ENCODE measurements around the gene ACE. TPM values are rescaled to one million over a fixed set of nuclear protein-coding genes. Genes with fewer than 3 reads are reported as not detected.

ACE gene
- total RNA-seq, 4 donors from 2014 or later = 1.7 to 6.3 (median 4.8) TPM

DNA sequence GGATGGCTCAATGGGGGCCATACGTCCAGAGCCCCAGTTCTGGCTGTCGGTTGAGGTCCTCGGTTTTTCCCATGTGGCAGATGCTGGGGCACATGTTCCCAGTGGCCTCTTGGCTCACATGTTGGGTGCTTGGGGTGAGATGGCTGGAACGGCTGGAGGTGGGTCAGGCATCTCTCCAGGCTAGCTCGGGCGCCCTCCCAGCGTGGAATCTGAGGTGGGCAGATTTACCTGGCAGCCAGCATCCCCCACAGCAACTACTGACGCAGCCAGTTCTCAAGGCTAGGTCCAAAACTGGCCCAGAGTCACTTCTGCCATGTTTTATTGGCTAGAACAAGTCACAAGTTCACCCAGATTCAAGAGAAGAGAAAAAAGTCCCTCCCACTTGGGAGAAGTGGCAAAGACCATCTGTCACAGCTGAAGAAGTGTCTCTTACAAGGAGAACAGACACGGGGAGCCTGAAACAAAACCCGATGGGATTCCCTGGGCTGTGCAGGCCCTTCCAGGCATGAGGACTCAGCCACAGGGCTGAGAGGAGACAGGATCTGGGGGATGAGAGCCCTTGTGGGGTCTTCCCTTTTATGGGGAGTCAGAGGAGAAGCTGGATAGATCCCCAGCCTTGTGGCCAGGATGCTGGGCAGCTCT lies 15.2 kb downstream of the ACE start:
- intact Hi-C loops (cut with DNase I; ENCODE audit: low total_unique reads) = no loop called here
- in situ Hi-C loops (cut with MboI; ENCODE audit: low sequenced_read_pairs in 4 of 4) = no loop called here
- TF ChIP-seq CTCF (IDR thresholded peaks at IDR 0.05 in 4 of 5, conservative IDR thresholded peaks at IDR 0.05 in 1 of 5) (no peak), POLR2A (IDR thresholded peaks at IDR 0.05) (no peak)
- ATAC-seq (no peak), DNase-seq (no peak)
- Histone ChIP-seq H3K9me3 (no peaks in the 10 kb centered on the region), H3K27me3 (no peaks in the 10 kb centered on the region), H3K4me1 (no peaks in the 10 kb centered on the region), H3K36me3 (no peaks in the 10 kb centered on the region), H3K27ac (no peak overlapping the region), H3K4me3 (no peak overlapping the region)

DNA sequence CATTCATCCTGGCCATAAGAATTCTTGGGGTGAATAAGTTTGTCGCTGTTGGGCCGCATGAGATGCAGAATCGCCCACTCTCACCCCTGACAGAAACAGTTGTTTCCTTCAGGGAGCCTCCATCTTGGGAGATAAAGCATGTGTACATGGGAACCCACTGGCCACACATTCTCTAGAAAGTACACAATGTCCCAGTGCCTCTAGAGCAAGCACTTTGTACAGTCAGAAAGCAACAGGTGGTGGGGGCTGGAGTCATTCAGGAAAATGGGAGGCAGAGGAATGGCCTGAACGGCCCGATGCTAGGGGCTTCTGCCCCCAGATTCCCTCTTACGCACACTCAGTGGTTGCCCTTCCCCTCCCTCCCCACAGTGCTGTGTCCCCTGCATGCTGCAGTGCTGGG lies 16.1 kb downstream of the ACE start:
- intact Hi-C loops (cut with DNase I; ENCODE audit: low total_unique reads) (no loop called here), in situ Hi-C loops (cut with MboI; ENCODE audit: low sequenced_read_pairs in 4 of 4) (no loop called here)
- H3K4me1 ChIP-seq = no peaks in the 10 kb centered on the region
- H3K4me3 ChIP-seq = no peak overlapping the region
- TF ChIP-seq CTCF (IDR thresholded peaks at IDR 0.05 in 4 of 5, conservative IDR thresholded peaks at IDR 0.05 in 1 of 5) (no peak), POLR2A (IDR thresholded peaks at IDR 0.05) (no peak)
- ATAC-seq (no peak), DNase-seq (no peak)
- no peaks in the 10 kb centered on the region for H3K27me3 ChIP-seq
- no peak overlapping the region for H3K27ac ChIP-seq
- H3K36me3 ChIP-seq = no peaks in the 10 kb centered on the region
- no peaks in the 10 kb centered on the region for H3K9me3 ChIP-seq

DNA sequence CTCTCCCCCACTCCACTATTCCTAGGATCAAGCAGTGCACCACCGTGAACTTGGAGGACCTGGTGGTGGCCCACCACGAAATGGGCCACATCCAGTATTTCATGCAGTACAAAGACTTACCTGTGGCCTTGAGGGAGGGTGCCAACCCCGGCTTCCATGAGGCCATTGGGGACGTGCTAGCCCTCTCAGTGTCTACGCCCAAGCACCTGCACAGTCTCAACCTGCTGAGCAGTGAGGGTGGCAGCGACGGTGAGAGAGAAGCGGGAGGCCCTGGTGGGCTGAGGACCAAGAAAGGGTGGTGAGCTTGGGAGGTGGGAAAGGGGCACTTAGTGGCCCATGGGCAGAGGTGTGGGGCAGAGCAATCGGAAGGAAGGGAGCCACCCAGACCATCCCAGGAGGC lies 16.6 kb downstream of the ACE start:
- intact Hi-C loops (cut with DNase I; ENCODE audit: low total_unique reads) (no loop called here), in situ Hi-C loops (cut with MboI; ENCODE audit: low sequenced_read_pairs in 4 of 4) (no loop called here)
- H3K9me3 ChIP-seq = no peaks in the 10 kb centered on the region
- DNase-seq (no peak), ATAC-seq (no peak)
- H3K27me3 ChIP-seq = no peaks in the 10 kb centered on the region
- no peak overlapping the region for H3K4me3 ChIP-seq
- no peak overlapping the region for H3K27ac ChIP-seq
- TF ChIP-seq POLR2A (IDR thresholded peaks at IDR 0.05) (no peak), CTCF (IDR thresholded peaks at IDR 0.05 in 4 of 5, conservative IDR thresholded peaks at IDR 0.05 in 1 of 5) (no peak)
- no peaks in the 10 kb centered on the region for H3K36me3 ChIP-seq
- no peaks in the 10 kb centered on the region for H3K4me1 ChIP-seq

- intact Hi-C loops (cut with DNase I; ENCODE audit: low total_unique reads) (no loop called here), in situ Hi-C loops (cut with MboI; ENCODE audit: low sequenced_read_pairs in 4 of 4) (no loop called here)
- ATAC-seq = no peak
Observed at GRCh38 chr17:63494300-63494928, 17.6 kb downstream of the ACE start.

More at GRCh38 chr17:63494300-63494928, 17.6 kb downstream of the ACE start:
- no peak for DNase-seq
- Histone ChIP-seq H3K4me3 (no peak overlapping the region), H3K27me3 (no peaks in the 10 kb centered on the region), H3K4me1 (no peaks in the 10 kb centered on the region), H3K9me3 (no peaks in the 10 kb centered on the region), H3K27ac (no peak overlapping the region), H3K36me3 (no peaks in the 10 kb centered on the region)
- TF ChIP-seq CTCF (IDR thresholded peaks at IDR 0.05 in 4 of 5, conservative IDR thresholded peaks at IDR 0.05 in 1 of 5) (no peak), POLR2A (IDR thresholded peaks at IDR 0.05) (no peak)

All from gastrocnemius medialis (tissue), 4 donors.